GM21737 (cell line): ENCODE data around the gene IRF4.
A peak's percentile ranks its signal among the peaks of the same experiment; 100 is the strongest.

ENCODE experiments used
- ATAC-seq: cut with Tn5 transposase; IDR thresholded peaks from one replicate; pipeline ENCODE4 v1.9.1; 2021; ENCODE audit warnings: mild to moderate bottlenecking, moderate library complexity; ENCODE audit not compliant: unreplicated experiment

Gene IRF4

GRCh38 chr6:391559-392440 is at the start of gene IRF4:
TSS of gene IRF4 (plus strand) at chr6:391752. CDS start at chr6:393153, 1,401 bp downstream.
- ATAC-seq = peak; percentile 44

DNA sequence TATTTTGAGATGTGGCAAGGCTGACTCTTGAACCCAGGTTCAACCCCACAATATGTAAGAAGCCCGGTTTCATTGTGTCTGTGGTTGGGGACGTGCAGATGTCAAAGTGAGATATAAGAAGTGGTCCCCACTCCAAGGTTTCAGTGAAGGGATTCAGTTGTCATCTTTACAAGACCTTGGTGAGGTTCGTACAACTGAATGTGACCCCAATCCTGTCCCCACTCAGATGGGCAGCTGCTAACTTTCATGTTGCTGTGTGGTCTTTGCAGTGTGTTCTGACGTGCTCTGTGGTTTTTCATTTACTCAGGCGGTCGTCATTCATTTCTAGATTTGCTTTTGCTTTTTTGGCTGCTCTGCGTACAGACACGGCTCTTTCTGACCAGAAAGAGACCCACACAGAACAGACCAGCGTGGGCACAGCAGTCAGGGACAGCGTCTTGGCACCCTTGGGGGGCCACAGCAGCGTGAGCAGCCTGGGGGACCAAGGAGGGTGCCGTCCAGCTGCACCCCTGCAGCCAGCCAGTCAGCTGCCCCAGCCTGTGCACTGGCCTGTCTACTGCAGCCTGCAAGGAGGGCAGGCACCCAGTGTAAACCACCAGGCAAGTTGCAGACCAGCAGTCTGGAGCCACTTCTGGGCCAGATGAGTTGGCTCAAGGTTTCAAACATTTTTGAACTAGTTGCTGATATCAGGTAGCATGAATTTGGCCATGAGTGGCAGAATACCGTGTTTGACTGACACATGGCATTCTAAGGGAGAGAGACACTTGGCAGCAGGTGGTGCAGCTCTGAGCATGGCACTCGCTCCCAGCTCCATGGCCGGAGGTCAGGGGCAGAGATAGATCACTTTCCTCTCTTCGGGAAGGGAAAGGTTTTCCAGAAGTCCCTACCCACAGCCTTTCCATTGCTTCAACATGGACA is 49.4 kb upstream of the IRF4 start:
- ATAC-seq = peak; percentile 49

- ATAC-seq = no peak
Measured at GRCh38 chr6:342832-343179, 48.7 kb upstream of the IRF4 start.

DNA sequence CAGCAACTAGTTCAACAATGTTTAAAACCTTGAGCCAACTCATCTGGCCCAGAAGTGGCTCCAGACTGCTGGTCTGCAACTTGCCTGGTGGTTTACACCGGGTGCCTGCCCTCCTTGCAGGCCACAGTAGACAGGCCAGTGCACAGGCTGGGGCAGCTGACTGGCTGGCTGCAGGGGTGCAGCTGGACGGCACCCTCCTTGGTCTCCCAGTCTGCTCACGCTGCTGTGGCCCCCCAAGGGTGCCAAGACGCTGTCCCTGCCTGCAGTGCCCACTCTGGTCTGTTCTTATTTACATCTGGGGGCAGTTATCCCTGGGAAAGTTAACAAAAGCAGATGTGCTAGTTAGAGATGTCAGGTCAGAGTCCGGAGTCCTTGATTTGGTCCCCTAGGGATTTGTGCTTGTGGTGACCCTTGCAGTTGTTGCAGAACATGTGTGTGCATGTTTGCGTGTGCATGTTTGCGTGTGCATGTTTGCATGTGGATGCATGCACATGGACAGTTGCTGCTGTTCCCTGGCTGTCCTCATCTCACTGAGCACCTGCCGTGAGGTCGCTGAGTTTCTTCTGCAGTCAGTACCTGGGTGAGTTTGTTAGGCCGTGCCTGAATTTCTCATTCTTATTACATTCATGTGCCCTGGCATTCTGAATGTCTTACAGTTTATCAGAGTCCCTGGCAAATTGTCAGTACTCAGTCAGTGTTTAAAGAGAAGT is 48.2 kb upstream of the IRF4 start:
- ATAC-seq = no peak

DNA sequence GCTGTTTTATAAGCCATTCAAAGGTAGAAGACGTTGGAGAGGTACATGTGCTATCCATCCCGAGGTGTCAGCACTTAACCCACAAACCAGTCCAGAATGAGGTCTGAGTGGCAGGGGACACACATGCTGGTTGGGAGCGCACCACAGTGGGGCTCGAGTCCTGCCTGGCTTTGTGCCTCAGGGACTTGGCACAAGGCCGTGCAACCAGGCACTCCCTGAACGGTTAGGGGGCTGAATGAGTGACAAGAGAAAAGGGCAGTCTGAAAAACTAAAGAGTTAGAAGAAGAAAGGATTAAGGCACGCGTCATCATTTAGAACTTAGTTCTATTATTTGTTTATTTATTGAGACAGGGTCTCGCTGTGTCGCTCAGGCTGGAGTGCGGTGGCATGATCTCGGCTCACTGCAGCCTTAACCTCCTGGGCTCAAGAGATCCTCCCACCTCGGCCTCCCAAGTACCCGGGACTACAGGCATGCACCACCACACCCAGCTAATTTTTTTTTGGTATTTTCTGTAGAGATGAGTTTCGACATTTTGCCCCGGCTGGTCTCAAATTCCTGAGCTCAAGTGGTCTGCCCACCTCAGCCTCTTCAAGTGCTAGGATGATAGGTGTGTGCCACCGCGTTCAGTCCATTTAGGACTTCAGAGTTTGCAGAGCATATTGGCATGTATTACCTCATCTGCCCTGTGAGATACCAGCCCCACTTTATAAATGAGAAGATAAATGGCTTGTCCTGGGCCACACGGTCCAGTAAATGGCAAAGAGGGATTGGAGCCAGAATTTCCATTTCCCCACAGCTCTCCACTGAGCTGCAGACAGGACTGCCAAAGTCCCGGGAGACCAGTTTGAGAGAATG is 47.4 kb upstream of the IRF4 start:
- no peak for ATAC-seq

- ATAC-seq = no peak
Measured at GRCh38 chr6:344816-345340, 46.7 kb upstream of the IRF4 start.

GRCh38 chr6:345747-346385 is 45.7 kb upstream of the IRF4 start:
- ATAC-seq = no peak

DNA sequence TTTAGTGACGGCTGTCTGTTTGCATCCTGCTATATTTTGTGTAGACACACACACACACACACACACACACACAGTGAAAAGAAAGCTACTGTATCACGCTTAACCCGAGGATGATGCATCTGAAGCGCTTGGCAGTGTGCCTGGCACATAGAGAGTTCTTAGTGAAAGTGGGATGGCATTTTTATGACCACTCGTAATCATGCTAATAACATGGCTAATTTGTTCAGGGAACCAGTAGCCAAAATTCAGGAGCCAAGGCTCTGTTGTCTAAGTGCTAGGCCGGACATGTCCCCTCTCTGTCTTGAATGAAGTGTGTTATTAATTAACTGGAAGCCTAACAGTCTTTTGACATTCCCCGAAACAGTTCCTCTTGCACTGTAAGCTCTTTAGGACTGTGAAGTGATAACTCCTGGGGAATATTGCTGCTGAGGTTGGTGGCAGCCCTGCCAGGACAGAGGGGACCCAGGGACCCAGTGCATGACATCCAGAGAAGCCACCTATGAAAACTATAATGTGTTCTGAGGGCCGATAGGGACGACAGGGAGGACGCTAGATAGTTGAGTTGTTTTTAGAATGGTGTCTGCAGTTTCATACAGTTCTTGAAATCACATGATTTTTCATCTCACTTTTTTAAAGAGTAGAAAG is 45.0 kb upstream of the IRF4 start:
- ATAC-seq = no peak

GRCh38 chr6:347232-347631 is 44.3 kb upstream of the IRF4 start:
- ATAC-seq = peak; percentile 70

GRCh38 chr6:347951-348859 is 43.3 kb upstream of the IRF4 start:
- no peak for ATAC-seq

- ATAC-seq = no peak
Measured at GRCh38 chr6:348860-349396, 42.6 kb upstream of the IRF4 start.

DNA sequence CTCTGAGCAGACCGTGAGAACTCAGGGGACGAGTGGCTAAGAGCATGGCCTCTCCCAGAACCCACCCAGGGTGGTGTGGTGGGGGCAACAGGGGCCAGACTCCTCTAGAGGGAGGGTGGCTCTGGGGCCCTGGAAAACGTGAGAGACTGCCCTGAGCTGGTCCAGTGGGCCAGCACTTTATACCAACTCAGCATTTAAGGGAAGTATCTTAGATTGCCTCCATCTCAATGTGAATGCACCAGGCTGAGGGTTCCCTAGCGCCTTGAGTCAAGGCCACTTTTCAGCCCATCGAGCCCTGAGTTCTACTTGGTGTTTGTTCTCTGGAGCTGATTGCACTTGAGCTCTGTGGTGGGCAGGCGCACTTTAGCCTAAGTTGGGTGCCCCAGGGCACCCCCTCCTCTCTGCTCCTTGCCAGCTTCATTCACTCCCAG is 42.0 kb upstream of the IRF4 start:
- ATAC-seq = no peak

GRCh38 chr6:350371-350770 is 41.2 kb upstream of the IRF4 start:
- ATAC-seq = no peak

GRCh38 chr6:351011-351866 is 40.3 kb upstream of the IRF4 start:
- no peak for ATAC-seq

GRCh38 chr6:351867-352289 is 39.7 kb upstream of the IRF4 start:
- ATAC-seq = no peak

GRCh38 chr6:352474-352873 is 39.1 kb upstream of the IRF4 start:
- no peak for ATAC-seq
